ENCODE data around the gene CCL13.
"Not testable (repeated sequence)": the region's sequence is repeated elsewhere in the genome, so short reads cannot be mapped to it uniquely, and the experiment has no call there.

CCL13 gene

GRCh38 chr17:34356194-34356593 is at the start of gene CCL13:
TSS of gene CCL13 (plus strand) at chr17:34356480. CDS start at chr17:34356527, 47 bp downstream.
- no peak within 1 kb of the TSS for H3K9ac ChIP-seq (ENCODE audit: low read length)

GRCh38 chr17:34307110-34307509 is 49.2 kb upstream of the CCL13 start:
- Histone ChIP-seq H3K9ac (ENCODE audit: low read length) (no peak overlapping the region), H3K9me3 (ENCODE audit: control insufficient read depth, low read length) (no peaks in the 10 kb centered on the region), H3K36me3 (ENCODE audit: control insufficient read depth, insufficient read depth, low read length) (no peaks in the 10 kb centered on the region), H3K4me3 (ENCODE audit: low read length) (no peak overlapping the region), H3K4me1 (ENCODE audit: control insufficient read depth, insufficient read depth, low read length) (no peaks in the 10 kb centered on the region), H3K27me3 (ENCODE audit: control insufficient read depth, insufficient read depth, low read length) (no peaks in the 10 kb centered on the region)

More at GRCh38 chr17:34356194-34356593, at the start of gene CCL13:
- H3K27me3 ChIP-seq (ENCODE audit: control insufficient read depth, insufficient read depth, low read length): no peaks in the 10 kb centered on the region
- no peaks in the 10 kb centered on the region for H3K4me1 ChIP-seq (ENCODE audit: control insufficient read depth, insufficient read depth, low read length)
- no peak within 1 kb of the TSS for H3K4me3 ChIP-seq (ENCODE audit: low read length)
- H3K9me3 ChIP-seq (ENCODE audit: control insufficient read depth, low read length): no peaks in the 10 kb centered on the region
- H3K36me3 ChIP-seq (ENCODE audit: control insufficient read depth, insufficient read depth, low read length): no peaks in the 10 kb centered on the region

- H3K36me3 ChIP-seq (ENCODE audit: control insufficient read depth, insufficient read depth, low read length): no peaks in the 10 kb centered on the region
These were observed 47.9 kb upstream of the CCL13 start for GRCh38 chr17:34308371-34308770.

GRCh38 chr17:34311291-34311690 is 45.0 kb upstream of the CCL13 start:
- no peak overlapping the region for H3K9ac ChIP-seq (ENCODE audit: low read length)
- no peaks in the 10 kb centered on the region for H3K36me3 ChIP-seq (ENCODE audit: control insufficient read depth, insufficient read depth, low read length)
- no peak overlapping the region for H3K4me3 ChIP-seq (ENCODE audit: low read length)
- no peaks in the 10 kb centered on the region for H3K4me1 ChIP-seq (ENCODE audit: control insufficient read depth, insufficient read depth, low read length)
- H3K9me3 ChIP-seq (ENCODE audit: control insufficient read depth, low read length): no peaks in the 10 kb centered on the region
- H3K27me3 ChIP-seq (ENCODE audit: control insufficient read depth, insufficient read depth, low read length): no peaks in the 10 kb centered on the region

More at GRCh38 chr17:34308371-34308770, 47.9 kb upstream of the CCL13 start:
- Histone ChIP-seq H3K27me3 (ENCODE audit: control insufficient read depth, insufficient read depth, low read length) (no peaks in the 10 kb centered on the region), H3K9ac (ENCODE audit: low read length) (no peak overlapping the region), H3K4me3 (ENCODE audit: low read length) (no peak overlapping the region), H3K4me1 (ENCODE audit: control insufficient read depth, insufficient read depth, low read length) (no peaks in the 10 kb centered on the region), H3K9me3 (ENCODE audit: control insufficient read depth, low read length) (no peaks in the 10 kb centered on the region)

- Histone ChIP-seq H3K27me3 (ENCODE audit: control insufficient read depth, insufficient read depth, low read length) (no peaks in the 10 kb centered on the region), H3K9me3 (ENCODE audit: control insufficient read depth, low read length) (no peaks in the 10 kb centered on the region), H3K4me1 (ENCODE audit: control insufficient read depth, insufficient read depth, low read length) (no peaks in the 10 kb centered on the region), H3K9ac (ENCODE audit: low read length) (no peak overlapping the region), H3K36me3 (ENCODE audit: control insufficient read depth, insufficient read depth, low read length) (no peaks in the 10 kb centered on the region), H3K4me3 (ENCODE audit: low read length) (no peak overlapping the region)
These were observed 44.2 kb upstream of the CCL13 start for GRCh38 chr17:34312080-34312479.

GRCh38 chr17:34313164-34313563 is 43.1 kb upstream of the CCL13 start:
- Histone ChIP-seq H3K4me3 (ENCODE audit: low read length) (no peak overlapping the region), H3K4me1 (ENCODE audit: control insufficient read depth, insufficient read depth, low read length) (no peaks in the 10 kb centered on the region), H3K9ac (ENCODE audit: low read length) (no peak overlapping the region)

GRCh38 chr17:34314279-34314678 is 42.0 kb upstream of the CCL13 start:
- Histone ChIP-seq H3K4me1 (ENCODE audit: control insufficient read depth, insufficient read depth, low read length) (no peaks in the 10 kb centered on the region), H3K9ac (ENCODE audit: low read length) (no peak overlapping the region), H3K27me3 (ENCODE audit: control insufficient read depth, insufficient read depth, low read length) (no peaks in the 10 kb centered on the region), H3K36me3 (ENCODE audit: control insufficient read depth, insufficient read depth, low read length) (no peaks in the 10 kb centered on the region), H3K9me3 (ENCODE audit: control insufficient read depth, low read length) (no peaks in the 10 kb centered on the region), H3K4me3 (ENCODE audit: low read length) (no peak overlapping the region)

More at GRCh38 chr17:34313164-34313563, 43.1 kb upstream of the CCL13 start:
- H3K27me3 ChIP-seq (ENCODE audit: control insufficient read depth, insufficient read depth, low read length): no peaks in the 10 kb centered on the region
- H3K36me3 ChIP-seq (ENCODE audit: control insufficient read depth, insufficient read depth, low read length): no peaks in the 10 kb centered on the region
- no peaks in the 10 kb centered on the region for H3K9me3 ChIP-seq (ENCODE audit: control insufficient read depth, low read length)

DNA sequence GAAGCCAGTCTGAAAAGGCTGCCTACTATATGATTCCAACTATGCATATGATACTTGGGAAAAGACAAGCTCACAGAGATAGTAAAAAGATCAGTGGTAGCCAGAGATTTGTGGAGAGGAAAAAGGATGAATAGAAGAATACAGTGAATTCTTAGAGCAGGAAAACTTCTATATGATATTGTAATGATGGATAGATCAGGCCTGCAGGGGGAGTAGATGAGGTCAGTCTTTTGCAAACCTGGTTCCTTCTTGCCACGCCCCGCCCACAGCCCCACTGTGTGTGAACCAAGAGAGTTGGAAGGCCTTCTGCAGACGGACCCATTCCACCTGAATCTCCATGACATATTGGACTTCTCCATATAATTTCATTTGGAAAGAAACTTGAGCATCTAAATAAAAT is 37.8 kb upstream of the CCL13 start:
- Histone ChIP-seq H3K9me3 (ENCODE audit: control insufficient read depth, low read length) (no peaks in the 10 kb centered on the region), H3K4me1 (ENCODE audit: control insufficient read depth, insufficient read depth, low read length) (no peaks in the 10 kb centered on the region), H3K4me3 (ENCODE audit: low read length) (no peak overlapping the region), H3K27me3 (ENCODE audit: control insufficient read depth, insufficient read depth, low read length) (no peaks in the 10 kb centered on the region), H3K9ac (ENCODE audit: low read length) (no peak overlapping the region), H3K36me3 (ENCODE audit: control insufficient read depth, insufficient read depth, low read length) (no peaks in the 10 kb centered on the region)

DNA sequence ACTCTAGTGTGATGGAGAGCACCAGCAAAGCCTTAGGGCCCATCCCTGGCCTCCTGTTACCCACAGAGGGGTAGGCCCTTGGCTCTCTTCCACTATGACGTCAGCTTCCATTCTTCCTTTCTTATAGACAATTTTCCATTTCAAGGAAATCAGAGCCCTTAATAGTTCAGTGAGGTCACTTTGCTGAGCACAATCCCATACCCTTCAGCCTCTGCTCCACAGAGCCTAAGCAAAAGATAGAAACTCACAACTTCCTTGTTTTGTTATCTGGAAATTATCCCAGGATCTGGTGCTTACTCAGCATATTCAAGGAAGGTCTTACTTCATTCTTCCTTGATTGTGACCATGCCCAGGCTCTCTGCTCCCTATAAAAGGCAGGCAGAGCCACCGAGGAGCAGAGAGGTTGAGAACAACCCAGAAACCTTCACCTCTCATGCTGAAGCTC is 37.2 kb upstream of the CCL13 start, which contains the start of gene CCL8:
TSS of gene CCL8 (plus strand) at position 397 of the 445 bp plus-strand sequence. CDS start 67 bp downstream, outside the sequence.
- no peaks in the 10 kb centered on the region for H3K36me3 ChIP-seq (ENCODE audit: control insufficient read depth, insufficient read depth, low read length)
- no peaks in the 10 kb centered on the region for H3K4me1 ChIP-seq (ENCODE audit: control insufficient read depth, insufficient read depth, low read length)
- H3K9me3 ChIP-seq (ENCODE audit: control insufficient read depth, low read length): no peaks in the 10 kb centered on the region
- no peak within 1 kb of the TSS for H3K9ac ChIP-seq (ENCODE audit: low read length)
- H3K27me3 ChIP-seq (ENCODE audit: control insufficient read depth, insufficient read depth, low read length): no peaks in the 10 kb centered on the region
- no peak within 1 kb of the TSS for H3K4me3 ChIP-seq (ENCODE audit: low read length)

GRCh38 chr17:34321964-34322363 is 34.3 kb upstream of the CCL13 start:
- Histone ChIP-seq H3K9me3 (ENCODE audit: control insufficient read depth, low read length) (no peaks in the 10 kb centered on the region), H3K4me3 (ENCODE audit: low read length) (no peak overlapping the region), H3K9ac (ENCODE audit: low read length) (no peak overlapping the region)

DNA sequence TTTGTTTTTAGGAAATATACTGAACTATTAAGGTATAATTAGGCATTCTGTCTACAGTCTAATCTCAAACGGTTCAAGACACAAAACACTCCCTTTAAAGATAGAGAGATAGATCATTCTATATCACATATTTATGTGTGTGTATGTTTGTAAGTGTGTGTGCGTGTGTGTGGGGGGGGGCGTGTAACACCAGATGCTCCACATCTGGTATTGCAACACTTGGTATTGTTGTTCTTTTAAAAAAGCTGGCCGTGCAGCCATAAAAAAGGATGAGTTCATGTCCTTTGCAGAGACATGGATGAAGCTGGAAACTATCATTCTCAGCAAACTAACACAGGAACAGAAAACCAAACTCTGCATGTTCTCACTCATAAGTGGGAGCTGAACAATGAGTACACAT is 28.7 kb upstream of the CCL13 start:
- not testable (repeated sequence) for H3K4me1 ChIP-seq (ENCODE audit: control insufficient read depth, insufficient read depth, low read length); H3K27me3 ChIP-seq (ENCODE audit: control insufficient read depth, insufficient read depth, low read length); H3K9ac ChIP-seq (ENCODE audit: low read length); H3K36me3 ChIP-seq (ENCODE audit: control insufficient read depth, insufficient read depth, low read length); H3K9me3 ChIP-seq (ENCODE audit: control insufficient read depth, low read length); H3K4me3 ChIP-seq (ENCODE audit: low read length)

More at GRCh38 chr17:34321964-34322363, 34.3 kb upstream of the CCL13 start:
- Histone ChIP-seq H3K36me3 (ENCODE audit: control insufficient read depth, insufficient read depth, low read length) (no peaks in the 10 kb centered on the region), H3K4me1 (ENCODE audit: control insufficient read depth, insufficient read depth, low read length) (no peaks in the 10 kb centered on the region), H3K27me3 (ENCODE audit: control insufficient read depth, insufficient read depth, low read length) (no peaks in the 10 kb centered on the region)

- Histone ChIP-seq H3K27me3 (ENCODE audit: control insufficient read depth, insufficient read depth, low read length) (no peaks in the 10 kb centered on the region), H3K36me3 (ENCODE audit: control insufficient read depth, insufficient read depth, low read length) (no peaks in the 10 kb centered on the region), H3K4me3 (ENCODE audit: low read length) (no peak overlapping the region), H3K9ac (ENCODE audit: low read length) (no peak overlapping the region), H3K4me1 (ENCODE audit: control insufficient read depth, insufficient read depth, low read length) (no peaks in the 10 kb centered on the region), H3K9me3 (ENCODE audit: control insufficient read depth, low read length) (no peaks in the 10 kb centered on the region)
These were observed 18.6 kb upstream of the CCL13 start for GRCh38 chr17:34337701-34338100.
